Stimulated activated naive CD4-positive, alpha-beta T cell (primary cell): ENCODE data around the gene HNRNPA1.
"Not testable (repeated sequence)": the region's sequence is repeated elsewhere in the genome, so short reads cannot be mapped to it uniquely, and the experiment has no call there.

Experiments
- DNase-seq, 6 experiments: peaks; one replicate each; lab custom pipeline; 2025; lab: John Stamatoyannopoulos, UW

HNRNPA1 gene

DNA sequence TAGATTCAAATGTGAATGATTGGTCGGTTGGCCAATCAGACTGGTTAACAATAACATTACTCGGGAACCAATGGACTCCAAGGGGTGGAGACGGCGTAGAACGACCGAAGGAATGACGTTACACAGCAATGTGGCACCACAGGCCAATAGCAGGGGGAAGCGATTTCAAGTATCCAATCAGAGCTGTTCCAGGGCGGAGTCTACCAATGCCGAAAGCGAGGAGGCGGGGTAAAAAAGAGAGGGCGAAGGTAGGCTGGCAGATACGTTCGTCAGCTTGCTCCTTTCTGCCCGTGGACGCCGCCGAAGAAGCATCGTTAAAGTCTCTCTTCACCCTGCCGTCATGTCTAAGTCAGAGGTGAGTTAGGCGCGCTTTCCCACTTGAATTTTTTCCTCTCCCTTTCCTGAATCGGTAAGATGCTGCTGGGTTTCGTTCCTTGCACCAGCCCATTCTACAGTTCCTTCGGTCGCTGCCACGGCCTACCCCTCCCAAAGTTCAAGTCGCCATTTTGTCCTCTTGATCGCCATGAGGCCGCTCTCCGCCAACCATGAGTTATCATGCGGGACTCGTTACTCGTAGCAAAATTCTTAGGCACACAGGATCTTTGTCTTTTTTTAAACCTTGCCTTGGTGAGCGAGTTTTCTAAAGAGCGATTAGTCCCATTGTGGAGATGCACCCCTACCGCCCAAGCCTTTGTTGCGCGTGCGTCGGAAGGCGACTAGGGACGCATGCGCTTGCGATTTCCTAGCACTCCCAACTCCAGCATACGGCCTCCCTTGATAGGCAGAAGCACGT is at the start of gene HNRNPA1:
TSS of gene HNRNPA1 (plus strand) at position 259 of the 793 bp plus-strand sequence. CDS start at position 341, 82 bp downstream.
- peak; percentile 87 to 100 (median 96) for DNase-seq

DNA sequence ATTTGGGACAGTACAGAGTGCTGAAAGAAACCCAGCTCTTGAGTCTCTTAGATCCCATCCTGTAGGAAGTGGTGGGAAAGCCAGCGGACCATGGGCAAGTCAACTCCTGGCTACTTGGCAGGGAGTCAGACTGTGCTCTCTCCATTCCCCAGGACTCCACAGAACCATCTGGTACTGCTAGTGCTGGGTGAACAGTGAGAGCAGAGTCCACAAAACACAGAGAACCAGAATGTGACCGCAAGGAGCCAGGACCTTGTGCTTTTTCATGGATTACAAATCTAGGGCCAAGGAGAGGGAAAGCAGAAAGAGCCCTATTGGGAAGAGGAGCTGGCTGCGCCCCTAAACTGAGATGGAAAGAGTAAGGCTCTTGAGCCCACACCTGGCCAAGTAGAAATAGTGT is 49.3 kb upstream of the HNRNPA1 start:
- not testable (repeated sequence) for DNase-seq

DNA sequence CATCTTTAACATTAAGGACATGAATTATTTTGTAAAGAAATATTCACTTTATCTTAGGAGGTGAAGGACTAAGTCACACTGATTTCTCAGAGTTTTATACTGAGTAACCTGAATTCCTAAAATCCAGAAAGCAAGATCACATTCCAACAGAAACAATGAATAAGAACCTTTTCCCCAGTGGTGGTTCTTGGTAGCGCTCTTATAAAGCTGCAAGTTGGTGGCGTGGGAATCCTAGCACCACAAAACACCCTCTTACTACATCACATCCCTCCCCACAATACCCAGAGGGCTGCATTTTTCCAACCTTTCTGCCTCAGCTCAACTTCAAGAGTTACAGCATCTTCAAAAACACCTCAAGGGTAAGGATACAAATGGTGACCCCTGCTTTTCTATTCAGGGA is 47.7 kb upstream of the HNRNPA1 start:
- no peak for DNase-seq

DNA sequence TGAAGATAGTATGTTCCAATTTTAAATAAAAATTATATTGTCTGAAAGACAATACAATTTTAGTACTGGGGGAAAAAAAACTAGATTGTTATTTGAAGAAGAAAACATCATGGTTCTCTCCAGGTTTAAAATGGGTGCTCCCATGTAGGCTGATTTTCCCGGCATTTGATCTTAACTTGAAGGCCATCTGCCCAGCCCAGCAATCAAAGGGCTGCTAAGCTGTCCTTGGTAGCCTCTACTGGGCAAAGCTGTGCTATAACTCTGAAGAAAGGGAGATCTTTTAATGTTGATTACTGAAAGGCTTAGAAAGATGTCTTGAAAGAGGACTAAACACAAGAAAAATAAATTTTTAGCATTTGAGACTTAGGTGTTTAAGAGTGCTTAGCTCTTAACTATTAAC is 42.0 kb upstream of the HNRNPA1 start:
- no peak for DNase-seq

DNA sequence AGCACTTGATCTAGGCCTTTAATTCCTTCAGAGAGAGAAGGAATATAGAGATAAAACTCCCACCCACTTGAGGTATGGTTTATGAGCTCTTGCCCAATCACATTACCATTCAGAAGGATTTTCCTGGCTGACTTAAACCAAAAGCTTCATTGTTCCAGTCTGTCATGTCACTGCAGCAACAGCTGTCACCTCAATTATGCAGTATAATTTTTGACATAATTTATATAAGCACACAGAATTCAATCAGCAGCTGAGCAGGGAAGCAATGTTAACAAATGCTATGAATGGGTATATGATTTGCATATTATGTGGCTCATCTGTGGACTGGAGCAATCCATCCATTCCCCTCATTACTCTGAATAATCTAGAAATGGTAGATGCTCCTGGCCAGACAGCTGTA is 40.9 kb upstream of the HNRNPA1 start:
- DNase-seq = no peak

DNA sequence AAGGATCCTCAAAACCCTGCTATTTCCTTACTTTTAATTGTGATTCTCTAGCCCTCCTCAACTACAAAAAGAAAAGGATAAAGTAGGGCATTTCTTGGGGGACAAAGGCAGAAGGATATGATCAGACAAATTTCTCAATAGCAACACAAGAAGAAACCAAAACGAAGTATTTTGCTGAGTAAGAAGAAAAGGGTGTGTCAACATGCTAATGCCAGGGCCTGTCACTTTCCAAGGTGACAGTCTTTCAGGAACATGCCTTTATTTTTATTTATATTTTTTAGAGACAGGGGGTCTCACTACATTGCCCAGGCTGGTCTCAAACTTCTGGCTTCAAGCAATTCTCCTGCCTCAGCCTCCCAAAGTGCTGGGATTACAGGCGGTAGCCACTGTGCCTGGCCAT is 40.4 kb upstream of the HNRNPA1 start:
- no peak for DNase-seq

DNA sequence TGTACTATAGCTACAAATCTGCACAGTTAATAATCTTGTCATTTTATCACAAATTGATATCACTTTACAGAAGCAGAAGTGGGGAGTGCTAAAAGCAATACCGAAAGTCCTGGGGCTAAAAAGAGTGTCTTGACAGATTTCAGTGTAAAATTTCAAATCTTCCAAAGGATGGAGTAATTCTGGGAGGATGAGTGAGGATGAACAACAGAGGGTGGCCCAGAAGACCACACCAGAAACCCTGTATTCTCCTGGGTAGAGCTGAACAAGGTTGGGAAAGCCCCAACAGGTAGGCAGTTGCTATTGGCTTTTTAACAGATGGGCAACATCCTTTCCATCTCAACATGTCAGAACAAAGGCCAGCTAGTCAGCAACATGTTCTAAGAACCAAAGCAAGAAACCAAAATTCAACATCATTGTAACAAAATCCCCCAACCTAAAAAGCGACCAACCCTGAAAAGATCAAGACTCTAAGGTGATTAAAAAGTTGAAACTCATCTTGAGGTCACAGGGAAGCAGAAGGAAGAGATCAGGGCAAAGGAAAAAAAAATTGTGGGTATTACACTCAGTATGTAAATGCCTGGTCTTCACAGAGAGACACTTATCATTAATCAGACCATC is 39.4 kb upstream of the HNRNPA1 start:
- DNase-seq = no peak

DNA sequence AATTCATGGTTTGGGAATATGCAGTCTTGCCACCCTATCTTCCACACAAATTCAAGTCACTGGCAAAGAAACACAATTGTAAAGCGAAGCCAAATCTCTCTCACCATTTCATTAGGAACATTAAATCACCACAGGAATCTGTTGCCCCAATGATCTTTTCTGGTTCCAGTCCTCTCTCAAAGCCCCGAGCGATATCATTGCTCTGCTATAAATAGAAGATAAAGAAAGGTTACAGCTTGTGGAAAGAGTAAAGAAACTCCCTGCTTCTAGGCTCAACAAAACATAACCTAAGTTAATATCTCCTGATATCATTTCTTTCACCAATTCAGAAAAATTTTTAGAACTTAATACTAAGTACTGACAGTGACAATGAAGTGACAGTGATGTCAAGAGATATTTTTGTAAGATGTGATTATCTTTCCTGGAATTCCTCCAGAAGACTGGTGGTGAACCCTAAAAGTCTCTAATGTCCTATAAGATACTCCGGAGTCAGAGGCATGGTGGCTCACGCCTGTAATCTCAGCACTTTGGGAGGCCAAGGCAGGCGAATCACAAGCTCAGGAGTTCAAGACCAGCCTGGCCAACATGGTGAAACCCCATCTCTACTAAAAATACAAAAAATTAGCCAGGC is 34.4 kb upstream of the HNRNPA1 start:
- DNase-seq = no peak

DNA sequence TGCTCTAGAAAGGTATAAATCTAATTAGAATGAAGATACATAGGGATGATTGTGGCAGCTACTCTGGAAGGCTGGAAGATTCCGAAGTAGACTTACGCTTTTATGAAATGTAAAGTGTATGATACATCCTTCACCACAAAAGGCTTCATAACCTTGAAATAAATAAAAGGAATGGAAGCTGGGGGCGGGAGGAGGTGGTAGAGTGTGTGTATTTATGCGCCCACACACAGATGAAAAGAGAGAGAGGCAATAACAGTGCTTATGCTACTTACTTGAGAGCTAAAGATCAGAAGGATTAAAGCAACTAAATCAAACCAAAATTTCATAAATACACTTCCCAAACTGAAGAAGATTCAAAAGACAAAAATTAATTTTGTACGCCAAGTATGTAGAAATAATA is 31.0 kb upstream of the HNRNPA1 start:
- DNase-seq = no peak

DNA sequence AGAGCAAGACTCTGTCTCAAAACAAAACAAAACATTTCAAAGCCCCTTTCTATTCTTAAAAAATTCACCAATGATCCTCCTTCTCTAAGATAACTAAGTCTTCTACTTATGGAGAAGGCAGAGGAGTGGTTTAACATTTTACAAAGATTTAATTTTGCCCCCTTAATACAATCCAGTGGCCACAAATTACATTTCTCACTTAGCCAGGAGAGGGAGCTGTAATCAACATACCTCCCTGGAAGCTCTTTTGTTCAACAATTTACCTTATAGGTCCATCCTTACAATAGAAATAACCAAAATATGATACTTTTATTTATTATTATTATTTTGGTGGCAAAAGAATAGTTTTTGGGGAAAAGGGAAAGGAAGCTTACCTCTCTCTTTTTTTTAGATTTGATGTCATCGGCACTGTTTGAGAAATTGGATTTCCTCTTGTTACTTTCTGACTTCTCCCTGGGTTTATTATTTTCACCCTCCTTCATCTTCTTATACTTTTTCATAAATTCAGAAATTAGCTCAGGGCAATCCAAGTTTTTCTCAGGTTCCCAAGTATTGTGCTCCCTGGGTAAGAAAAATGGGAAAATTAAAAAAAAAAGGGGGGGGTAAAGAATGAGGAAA is 28.8 kb upstream of the HNRNPA1 start:
- peak in 3 of 6 experiments; percentile 20 to 56 (median 51) for DNase-seq

DNA sequence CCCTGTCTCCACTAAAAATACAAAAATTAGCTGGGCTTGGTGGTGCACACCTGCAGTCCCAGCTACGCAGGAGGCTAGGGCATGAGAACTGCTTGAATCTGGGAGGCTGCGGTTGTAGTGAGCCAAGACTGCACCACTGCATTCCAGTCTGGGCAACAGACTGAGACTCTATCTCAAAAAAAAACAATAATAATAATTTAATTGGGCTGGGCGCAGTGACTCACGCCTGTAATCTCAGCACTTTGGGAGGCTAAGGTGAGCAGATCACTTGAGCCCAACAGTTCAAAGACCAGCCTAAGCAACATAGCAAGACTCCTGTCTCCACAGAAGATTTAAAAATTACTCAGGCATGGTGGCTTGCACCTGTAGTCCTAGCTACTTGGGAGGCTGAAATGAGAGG is 27.3 kb upstream of the HNRNPA1 start:
- DNase-seq = no peak

DNA sequence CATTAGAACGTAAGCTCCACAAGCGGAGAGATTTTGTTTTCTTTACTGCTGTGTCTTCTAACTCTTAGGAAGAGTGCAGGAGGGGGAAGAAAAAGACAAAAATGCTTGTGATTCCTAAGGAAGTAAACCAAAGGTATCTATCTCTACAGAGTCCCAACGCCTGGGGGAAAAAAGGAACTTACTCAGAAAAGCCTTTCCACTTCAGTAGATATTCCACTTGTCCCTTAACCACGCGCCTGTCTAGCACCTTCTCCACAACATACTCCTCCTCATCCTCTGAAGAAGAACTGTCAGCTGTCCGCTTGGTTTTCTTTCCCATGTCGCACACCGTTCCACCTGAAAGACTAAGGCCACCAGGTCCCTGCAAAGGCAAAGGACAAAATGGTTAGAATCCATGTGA is 23.2 kb upstream of the HNRNPA1 start:
- DNase-seq = no peak

DNA sequence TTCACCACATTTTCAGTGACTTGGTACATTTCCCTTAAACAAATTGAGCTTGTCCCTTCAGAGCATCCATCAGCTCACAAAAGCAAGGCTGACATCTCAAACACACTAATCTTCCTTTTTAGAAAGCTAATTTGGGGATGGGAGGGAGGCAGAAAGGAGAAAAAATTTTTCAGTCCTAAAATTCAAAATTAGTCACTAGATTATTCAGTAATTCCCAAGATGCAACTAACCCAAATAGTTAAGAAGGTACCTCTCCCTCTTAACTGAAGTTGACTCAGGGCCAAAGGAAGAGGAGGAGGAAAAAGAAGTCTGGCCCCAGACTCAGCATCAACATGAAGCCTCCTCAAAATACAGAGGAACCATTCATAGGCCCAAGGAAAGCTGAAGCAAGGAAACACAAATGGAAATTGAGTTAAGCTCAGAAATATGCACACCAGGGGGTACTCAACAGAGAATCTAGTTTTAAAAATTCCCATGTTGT is 22.3 kb upstream of the HNRNPA1 start:
- DNase-seq = no peak

DNA sequence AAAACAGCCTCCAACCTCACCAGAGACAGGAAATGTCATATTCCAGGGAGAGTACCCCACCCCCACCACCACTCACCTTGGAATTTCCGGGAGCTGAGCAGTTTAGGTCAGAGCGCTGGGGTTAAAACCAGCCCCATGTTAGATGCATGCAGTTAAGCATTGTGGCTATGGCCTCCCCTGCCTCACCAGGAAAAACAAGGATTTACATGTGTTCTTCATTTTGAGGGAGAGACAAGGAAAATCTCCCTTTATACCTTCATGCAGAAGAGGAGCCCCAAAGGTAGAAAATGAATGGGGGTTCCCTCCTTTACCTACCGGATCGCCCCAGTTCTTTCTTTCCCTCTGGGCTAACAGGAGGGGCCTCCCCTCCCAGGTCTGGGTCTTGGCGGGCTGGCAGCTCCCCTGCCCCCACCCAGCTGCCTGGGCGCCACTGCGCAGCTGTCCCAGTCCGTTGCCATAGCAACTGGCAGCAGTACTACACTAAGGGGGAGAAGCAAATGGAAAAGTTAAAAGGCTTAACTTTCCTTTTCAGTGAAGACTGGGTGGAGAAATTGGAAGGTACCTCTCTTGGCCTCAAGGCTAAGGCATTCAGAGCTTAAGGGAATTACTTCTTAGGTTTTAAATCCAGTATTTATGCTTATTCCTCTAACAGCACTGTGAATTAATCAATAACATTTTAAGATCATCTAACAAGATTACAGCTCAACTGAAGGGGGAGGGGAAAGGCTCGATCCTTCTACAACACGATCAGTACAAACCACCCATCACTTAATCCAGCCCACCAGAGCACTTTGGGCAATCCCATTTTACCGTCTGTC is 21.1 kb upstream of the HNRNPA1 start:
- peak; percentile 32 to 63 (median 56) for DNase-seq

DNA sequence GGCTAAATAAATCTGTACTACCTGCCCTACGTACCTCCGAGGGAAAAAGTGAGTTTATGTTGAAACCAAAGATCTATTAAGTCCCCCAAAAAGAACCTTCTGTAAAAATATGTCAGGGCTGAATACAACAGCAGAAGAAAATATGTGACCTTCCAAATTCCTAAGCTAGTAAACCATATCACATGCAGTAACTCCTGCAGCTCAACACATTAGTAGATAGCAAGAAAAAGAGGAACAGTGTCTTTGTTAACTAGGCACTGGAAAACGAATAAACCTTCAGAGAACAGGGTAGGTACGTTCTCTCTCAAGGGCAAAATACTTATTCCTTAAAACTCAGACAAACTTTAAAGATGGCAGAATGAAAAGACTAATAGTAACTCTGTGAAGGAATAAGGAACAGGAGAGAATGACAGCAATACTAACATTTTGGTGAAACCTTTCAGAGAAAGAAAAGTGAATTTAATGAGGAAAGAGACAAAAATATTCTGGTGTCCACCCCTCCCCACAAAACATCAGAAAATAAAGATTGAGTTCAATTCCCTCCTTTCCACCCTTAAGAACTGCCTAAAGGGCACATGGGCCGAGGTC is 18.6 kb upstream of the HNRNPA1 start:
- no peak for DNase-seq

DNA sequence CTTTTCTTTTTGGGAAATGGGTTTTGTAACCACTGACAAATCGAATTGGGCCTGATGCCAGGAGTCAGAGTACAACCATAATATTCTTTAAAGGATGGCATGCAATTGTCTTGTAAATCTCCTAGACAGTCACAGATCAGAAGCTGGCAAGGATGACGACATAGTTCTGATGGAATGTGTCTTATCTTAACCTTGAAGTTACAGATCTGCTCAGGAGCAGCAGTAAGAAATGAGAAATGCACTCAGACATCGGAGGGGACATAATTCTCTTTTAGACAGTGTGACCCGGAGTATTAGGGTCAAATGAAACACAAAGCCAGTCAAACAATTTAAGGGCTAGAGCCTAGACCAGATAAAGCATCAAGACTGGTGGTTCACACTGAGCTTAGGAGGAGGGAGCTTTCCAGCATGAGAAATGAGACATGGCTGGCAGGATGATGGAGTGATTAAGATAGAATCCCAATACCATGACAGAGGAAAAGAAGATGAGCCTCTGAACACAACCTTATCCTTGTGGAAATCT is 18.1 kb upstream of the HNRNPA1 start:
- DNase-seq = no peak

DNA sequence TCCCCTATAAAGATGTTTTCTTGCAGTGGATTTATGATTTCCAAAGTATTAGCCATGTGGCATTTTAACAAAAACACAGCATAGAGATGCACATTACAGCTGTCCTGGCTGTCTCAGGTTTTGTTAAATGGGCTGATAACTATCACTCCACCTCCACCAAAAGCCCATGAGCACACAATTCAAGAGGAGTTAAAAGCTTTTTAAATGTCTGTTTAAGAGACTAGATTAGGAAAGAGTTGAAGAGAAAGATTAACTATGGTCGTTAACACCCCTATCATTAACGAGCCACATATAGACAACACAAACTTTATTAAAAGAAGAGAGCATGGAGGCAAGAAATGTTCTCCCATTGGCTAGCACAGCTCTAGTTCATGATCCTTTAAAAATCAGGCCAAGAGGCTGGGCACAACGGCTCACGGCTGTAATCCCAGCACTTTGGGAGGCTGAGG is 15.1 kb upstream of the HNRNPA1 start:
- DNase-seq = no peak

DNA sequence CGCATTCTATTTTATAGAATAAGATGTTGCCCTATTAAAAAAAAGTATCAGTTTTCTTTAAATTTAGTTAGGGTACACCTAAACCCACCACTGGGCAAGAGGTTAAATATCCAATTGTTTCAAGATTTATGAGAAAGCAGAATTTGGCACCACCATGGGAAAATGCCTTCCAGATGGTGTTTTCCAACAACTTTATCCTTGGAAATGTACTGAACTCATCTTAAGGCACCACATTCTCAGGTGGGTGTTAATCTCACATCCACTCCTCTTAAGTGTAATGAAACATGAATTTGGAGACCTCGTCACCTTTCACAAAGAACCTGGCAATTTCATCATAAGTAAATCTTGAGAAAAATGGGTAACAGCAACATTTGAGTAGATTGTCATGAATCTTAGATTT is 13.7 kb upstream of the HNRNPA1 start:
- no peak for DNase-seq

DNA sequence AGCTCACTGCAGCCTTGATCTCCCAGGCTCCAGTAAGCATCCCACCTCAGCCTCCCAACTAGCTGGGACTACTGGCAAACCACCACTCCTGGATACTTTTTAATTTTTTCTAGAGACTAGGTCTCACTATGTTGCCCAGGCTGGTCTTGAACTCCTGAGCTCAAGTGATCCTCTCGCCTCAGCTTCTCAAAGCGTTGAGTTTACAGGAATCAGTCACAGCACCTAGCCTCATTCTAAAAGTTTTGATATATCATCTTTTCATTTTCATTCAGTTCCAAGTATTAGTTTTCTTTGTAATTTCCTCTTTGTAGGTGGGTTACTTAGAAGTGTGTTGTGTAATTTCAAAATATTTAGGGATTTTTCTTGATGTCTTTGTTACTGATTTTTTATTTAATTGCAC is 10.2 kb upstream of the HNRNPA1 start:
- no peak for DNase-seq

DNA sequence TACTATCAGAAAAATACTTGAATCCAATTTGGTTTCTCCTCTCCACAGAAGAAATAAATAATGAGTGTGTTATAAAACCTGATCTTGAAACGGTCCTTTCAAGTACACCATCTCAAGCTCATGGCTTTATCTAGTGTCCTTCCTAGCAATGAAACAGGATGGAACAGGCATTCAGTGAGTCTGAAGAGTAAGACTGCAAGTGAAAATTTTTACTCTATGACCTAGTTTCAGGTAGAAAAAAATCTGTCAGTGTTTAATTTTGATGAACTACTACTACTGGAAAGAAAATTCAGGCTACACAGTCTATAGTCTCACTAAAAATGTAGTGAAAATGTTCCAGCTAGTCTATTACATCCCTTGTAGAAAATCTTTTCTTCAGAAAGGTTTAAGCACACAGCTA is 8.3 kb upstream of the HNRNPA1 start:
- DNase-seq = no peak

DNA sequence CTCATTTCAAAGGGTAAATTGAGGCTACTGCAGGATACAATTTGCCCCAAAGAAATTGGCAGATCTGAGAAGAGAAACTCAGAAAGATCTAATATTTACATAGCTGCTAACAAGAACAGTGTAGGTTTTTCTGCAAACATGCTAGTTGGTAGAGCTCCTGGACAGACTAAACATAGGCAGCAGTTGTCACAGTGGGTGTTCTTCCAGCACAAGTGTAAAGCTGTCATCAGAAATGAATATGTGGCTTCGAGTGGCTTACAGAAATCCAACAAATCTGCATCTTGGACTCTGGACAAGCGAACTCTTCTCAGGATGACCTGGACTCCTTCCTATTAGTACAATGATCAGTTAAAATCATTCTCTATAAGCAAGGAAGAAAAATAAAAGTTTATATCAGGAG is 6.5 kb upstream of the HNRNPA1 start:
- DNase-seq = no peak
